Cardiac fibroblast (primary cell): Measurements from ENCODE around the gene GRM6.

ENCODE experiments used
- DNase-seq, 2 donors: peaks; one replicate each; pipeline versions ENCODE4 v3.0.0 to v3.0.0-alpha.2; 2010; ENCODE audit warnings: low read depth in 2 of 2
- H3K4me3 ChIP-seq, 2 donors: replicated peaks in 1 of 2; 1 replicate in 1 of 2; 2 replicates in 1 of 2; pipeline ENCODE4 v1.5.1; 2011; ENCODE audit warnings: low read depth in 2 of 2, low read length in 2 of 2, mild to moderate bottlenecking in 2 of 2, moderate library complexity in 1 of 2
- TF ChIP-seq, protein P1 (sequence below): IDR thresholded peaks from one replicate; pipeline ENCODE4 v1.5.1; 2011; ENCODE audit warnings: low read depth, mild to moderate bottlenecking, low read length, inconsistent platforms

Gene GRM6

DNA sequence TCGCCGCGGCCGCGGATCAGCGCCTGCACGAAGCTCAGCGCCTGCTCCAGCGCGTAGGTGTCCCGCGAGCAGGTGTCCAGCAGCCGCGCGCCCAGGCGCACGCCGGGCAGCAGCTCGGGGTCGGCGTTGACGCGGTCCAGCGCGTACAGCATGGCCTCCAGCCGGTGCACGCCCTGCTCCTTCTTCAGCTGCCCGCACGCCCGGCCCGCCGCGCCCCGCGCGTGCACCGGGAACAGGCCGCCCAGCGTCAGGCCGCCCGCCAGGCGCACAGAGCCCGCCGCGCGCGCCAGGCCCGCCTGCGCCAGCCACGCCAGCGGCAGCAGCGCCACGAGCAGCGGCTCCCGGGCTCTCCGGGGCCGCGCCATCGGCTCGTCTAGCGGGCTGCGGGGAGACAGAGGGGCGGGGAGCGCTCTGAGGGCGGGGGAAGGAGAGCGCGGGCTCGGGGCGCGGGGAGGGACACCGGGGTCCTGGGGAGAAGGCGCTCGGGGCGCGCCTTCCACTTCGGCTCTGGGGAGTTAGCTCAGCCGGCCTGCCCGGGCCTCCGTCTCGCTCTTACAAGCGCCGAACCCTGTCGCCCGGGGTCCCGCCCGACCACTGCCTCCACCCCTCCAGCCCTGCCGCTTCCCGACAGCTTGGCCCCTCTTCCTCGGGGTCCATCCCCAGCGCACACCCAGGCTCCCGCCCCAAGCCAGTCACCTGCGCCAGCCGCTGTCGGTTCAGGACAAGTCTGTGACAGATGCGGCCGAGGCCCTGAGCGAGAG lies at the start of gene GRM6:
Gene GRM6 (minus strand): TSS at position 741 of the 761 bp plus-strand sequence. CDS start 376 bp downstream, at position 365.
- no peak within 1 kb of the TSS for H3K4me3 ChIP-seq

DNA sequence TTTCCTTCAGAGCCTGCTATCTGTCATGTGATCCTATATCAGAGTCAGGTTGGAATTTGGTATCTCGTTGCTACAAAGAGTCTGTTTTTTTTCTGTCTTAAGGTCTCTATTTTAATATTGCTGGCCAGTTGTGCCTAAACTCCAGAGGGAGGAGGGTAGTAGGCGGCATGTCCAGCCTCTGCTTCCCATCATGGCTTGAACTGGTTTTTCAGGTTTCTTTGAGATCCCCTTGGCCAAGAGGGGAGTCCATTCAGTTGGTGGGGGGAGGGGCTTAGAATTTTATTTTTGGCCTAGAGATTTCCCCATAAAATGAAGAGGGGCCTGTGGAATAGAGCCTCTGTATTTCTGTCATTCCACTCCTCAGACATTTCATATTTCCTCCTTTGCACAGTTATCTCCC lies 49.6 kb upstream of the GRM6 start:
- no peak overlapping the region for H3K4me3 ChIP-seq
- TF ChIP-seq, protein P1, sequence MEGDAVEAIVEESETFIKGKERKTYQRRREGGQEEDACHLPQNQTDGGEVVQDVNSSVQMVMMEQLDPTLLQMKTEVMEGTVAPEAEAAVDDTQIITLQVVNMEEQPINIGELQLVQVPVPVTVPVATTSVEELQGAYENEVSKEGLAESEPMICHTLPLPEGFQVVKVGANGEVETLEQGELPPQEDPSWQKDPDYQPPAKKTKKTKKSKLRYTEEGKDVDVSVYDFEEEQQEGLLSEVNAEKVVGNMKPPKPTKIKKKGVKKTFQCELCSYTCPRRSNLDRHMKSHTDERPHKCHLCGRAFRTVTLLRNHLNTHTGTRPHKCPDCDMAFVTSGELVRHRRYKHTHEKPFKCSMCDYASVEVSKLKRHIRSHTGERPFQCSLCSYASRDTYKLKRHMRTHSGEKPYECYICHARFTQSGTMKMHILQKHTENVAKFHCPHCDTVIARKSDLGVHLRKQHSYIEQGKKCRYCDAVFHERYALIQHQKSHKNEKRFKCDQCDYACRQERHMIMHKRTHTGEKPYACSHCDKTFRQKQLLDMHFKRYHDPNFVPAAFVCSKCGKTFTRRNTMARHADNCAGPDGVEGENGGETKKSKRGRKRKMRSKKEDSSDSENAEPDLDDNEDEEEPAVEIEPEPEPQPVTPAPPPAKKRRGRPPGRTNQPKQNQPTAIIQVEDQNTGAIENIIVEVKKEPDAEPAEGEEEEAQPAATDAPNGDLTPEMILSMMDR: no peak
- DNase-seq: no peak

More for the DNA sequence above, at the start of gene GRM6:
- TF ChIP-seq, protein P1: no peak
- peak in 1 of 2 donors; percentile 22 for DNase-seq

DNA sequence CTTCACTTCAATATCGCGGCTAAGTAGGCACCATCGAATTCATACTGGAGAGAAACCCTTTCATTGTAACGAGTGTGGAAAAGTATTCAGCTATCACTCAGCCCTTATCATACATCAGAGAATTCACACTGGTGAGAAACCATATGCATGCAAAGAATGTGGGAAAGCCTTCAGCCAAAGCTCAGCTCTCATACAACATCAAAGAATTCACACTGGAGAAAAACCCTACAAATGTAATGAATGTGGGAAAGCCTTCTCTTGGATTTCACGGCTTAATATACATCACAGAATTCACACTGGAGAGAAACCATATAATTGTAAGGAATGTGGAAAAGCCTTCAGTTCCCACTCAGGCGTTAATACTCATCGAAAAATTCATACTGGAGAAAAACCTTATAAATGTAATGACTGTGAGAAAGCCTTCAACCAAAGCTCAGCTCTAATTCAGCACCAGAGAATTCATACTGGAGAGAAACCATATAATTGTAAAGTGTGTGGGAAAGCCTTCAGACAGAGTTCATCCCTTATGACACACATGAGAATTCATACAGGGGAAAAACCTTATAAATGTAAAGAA lies 38.0 kb upstream of the GRM6 start:
- DNase-seq: no peak
- TF ChIP-seq, protein P1: no peak
- H3K4me3 ChIP-seq: no peak overlapping the region

DNA sequence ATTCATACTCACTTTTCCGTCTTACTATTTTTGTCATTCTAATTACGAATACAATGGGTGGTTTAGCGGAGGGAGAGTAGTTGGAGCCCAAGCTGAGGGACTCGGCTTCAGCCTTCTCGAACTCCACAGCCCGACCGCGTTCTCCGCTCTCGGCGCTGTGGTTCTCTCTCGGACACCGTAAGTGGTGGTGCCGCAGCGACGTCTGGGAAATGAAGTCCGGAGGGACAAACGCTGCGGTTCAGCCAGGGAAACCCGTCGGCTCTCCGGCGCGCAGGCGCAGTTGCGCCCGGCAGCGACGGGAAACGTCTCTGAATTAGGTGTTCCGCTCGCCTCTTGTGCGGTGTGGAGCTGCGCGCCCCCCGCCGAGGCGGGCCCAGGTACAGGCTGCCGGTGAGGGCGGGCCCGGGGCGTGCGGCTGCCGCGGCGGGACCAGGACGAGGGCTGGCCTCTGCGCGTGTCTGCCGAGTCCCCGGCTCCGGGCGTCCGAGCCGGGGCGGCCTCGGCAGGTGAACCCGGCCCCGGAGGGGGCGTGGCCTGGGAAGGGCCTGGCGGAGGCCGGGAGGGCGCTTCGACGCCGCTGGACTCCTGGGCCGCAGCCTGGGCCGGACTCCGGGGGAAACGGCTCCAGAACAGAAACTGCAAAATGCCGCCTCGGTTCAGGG lies 28.5 kb upstream of the GRM6 start, which contains the start of gene ZNF879:
Gene ZNF879 (plus strand): TSS at position 277 of the 662 bp plus-strand sequence. CDS start 1,201 bp downstream, outside the sequence.
- H3K4me3 ChIP-seq: peak within 1 kb of the TSS; percentile 56 to 61
- TF ChIP-seq, protein P1: no peak
- peak; percentile 97 for DNase-seq

- peak in 1 of 2 donors; percentile 11 for DNase-seq
- TF ChIP-seq, protein P1: peak; percentile 22
- H3K4me3 ChIP-seq: no peak overlapping the region
Measured at GRCh38 chr5:179008667-179009066, 13.5 kb upstream of the GRM6 start.

GRCh38 chr5:179006564-179006963 lies 11.4 kb upstream of the GRM6 start:
- TF ChIP-seq, protein P1: no peak

More at GRCh38 chr5:179006564-179006963, 11.4 kb upstream of the GRM6 start:
- no peak overlapping the region for H3K4me3 ChIP-seq
- no peak for DNase-seq
